Nephron (organoid): Measurements from ENCODE around the gene KANK4.
A peak's percentile ranks its signal among the peaks of the same experiment; 100 is the strongest.

Experiments
- H3K27ac Mint-ChIP-seq, 3 experiments: 2 replicates each; pipeline ENCODE4 v1.8.0; 2020; ENCODE audit warnings: mixed read lengths in 3 of 3, mild to moderate bottlenecking in 2 of 3, moderate library complexity in 1 of 3
- H3K27me3 Mint-ChIP-seq: 2 replicates; pipeline ENCODE4 v1.8.0; 2021; ENCODE audit warnings: low read depth, mild to moderate bottlenecking, moderate library complexity, mixed read lengths
- H3K36me3 Mint-ChIP-seq: 2 replicates; pipeline ENCODE4 v1.8.0; 2020; ENCODE audit warnings: low read depth, mixed read lengths
- H3K4me1 Mint-ChIP-seq: 2 replicates; pipeline ENCODE4 v1.8.0; 2020; ENCODE audit warnings: mixed read lengths
- H3K4me3 Mint-ChIP-seq, 3 experiments: 2 replicates each; pipeline ENCODE4 v1.8.0; 2020; ENCODE audit warnings: mild to moderate bottlenecking in 3 of 3, mixed read lengths in 3 of 3, moderate library complexity in 2 of 3
- H3K9me3 Mint-ChIP-seq: 2 replicates; pipeline ENCODE4 v1.8.0; 2020; ENCODE audit warnings: mixed read lengths
- TF ChIP-seq, protein P1 (sequence below), 3 experiments: fragments of 200-600 bp; sonication (generic); IDR thresholded peaks; one replicate each; pipeline ENCODE4 v1.5.0; 2021; ENCODE audit warnings: antibody characterized with exemption in 3 of 3; ENCODE audit not compliant: unreplicated experiment in 3 of 3

Gene KANK4

DNA sequence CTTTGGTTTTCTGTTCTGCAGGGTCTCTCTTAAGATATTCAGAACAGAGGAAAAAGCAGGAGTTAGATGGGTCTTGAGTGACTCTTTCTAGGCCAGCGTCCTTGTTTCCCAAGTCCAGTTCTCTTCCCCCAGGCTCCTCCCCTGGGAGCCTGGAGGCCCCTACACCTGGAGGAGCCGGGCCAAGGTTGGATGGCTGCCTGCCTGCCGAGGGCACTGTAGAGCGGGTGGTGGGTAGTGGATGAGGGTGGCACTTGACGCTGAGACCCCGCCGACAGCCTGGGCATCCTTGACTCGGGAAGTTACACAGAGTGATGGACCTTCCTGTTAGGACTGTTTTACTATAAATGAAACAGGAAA, 17.4 kb upstream of the KANK4 start:
- Mint-ChIP-seq H3K36me3 (no peaks in the 10 kb centered on the region), H3K4me3 (no peak overlapping the region), H3K9me3 (peaks cover 5% of the 10 kb centered on the region), H3K4me1 (peaks cover 52% of the 10 kb centered on the region), H3K27ac (peak overlapping the region; percentile 93 to 98 (median 98)), H3K27me3 (peaks cover 6% of the 10 kb centered on the region)
- TF ChIP-seq, protein P1, sequence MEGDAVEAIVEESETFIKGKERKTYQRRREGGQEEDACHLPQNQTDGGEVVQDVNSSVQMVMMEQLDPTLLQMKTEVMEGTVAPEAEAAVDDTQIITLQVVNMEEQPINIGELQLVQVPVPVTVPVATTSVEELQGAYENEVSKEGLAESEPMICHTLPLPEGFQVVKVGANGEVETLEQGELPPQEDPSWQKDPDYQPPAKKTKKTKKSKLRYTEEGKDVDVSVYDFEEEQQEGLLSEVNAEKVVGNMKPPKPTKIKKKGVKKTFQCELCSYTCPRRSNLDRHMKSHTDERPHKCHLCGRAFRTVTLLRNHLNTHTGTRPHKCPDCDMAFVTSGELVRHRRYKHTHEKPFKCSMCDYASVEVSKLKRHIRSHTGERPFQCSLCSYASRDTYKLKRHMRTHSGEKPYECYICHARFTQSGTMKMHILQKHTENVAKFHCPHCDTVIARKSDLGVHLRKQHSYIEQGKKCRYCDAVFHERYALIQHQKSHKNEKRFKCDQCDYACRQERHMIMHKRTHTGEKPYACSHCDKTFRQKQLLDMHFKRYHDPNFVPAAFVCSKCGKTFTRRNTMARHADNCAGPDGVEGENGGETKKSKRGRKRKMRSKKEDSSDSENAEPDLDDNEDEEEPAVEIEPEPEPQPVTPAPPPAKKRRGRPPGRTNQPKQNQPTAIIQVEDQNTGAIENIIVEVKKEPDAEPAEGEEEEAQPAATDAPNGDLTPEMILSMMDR (IDR thresholded peaks at IDR 0.05; ENCODE audit: unreplicated experiment in 3 of 3), result no peak

DNA sequence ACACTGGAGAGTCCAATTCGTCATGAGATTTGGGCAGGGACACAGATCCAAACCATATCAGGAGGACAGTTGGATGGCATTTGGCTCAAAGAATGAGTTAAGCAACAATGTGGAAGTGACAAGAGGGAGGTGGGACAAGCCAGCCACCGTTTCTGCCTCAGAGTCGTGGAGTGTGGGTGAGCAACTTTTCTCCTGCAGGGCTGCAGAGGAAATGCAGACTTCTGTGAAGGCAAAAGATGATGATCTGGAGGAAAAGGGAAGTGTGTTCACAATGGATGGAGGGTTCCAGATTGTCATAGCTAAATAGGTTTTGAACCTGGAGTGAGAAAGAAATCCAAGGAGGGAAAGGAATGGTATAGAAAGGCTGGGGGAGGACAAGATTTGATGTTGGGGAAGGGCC, 16.4 kb upstream of the KANK4 start:
- H3K36me3 Mint-ChIP-seq, result no peaks in the 10 kb centered on the region
- H3K27me3 Mint-ChIP-seq, result peaks cover 4% of the 10 kb centered on the region
- H3K27ac Mint-ChIP-seq, result peak overlapping the region; percentile 51 to 98 (median 72)
- peaks cover 5% of the 10 kb centered on the region for H3K9me3 Mint-ChIP-seq
- TF ChIP-seq, protein P1 (IDR thresholded peaks at IDR 0.05; ENCODE audit: unreplicated experiment in 3 of 3), result no peak
- H3K4me1 Mint-ChIP-seq, result peaks cover 45% of the 10 kb centered on the region
- H3K4me3 Mint-ChIP-seq, result no peak overlapping the region

DNA sequence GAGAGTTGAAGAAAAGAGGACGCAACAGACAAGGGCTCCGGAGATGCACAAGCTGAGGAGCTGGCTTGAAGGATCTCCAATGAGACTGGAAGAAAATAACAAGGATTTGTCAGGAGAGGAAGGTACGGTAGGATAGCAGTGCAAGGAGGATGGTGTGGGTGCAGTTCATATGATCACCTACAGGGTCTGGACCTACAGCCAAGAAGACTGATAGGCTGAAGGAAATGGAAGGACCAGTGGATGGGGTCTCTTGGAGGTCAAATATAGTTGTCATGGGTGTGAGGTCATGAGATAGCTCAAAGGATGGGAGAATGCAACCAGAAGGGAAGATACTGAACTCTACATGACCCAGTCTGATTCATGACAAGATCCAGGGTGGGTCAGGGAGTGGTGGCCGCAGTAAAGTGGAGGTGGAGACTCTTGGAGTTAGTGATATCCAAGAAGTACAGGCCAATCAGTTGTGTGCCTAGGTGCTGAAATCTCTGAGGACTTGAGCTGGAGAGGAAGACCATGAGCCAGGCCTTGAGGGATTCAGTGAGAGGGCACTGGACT, 15.3 kb upstream of the KANK4 start:
- Mint-ChIP-seq H3K4me1 (peaks cover 50% of the 10 kb centered on the region), H3K36me3 (no peaks in the 10 kb centered on the region), H3K9me3 (peaks cover 5% of the 10 kb centered on the region), H3K27ac (peak overlapping the region in 2 of 3 experiments; percentile 19 to 29), H3K4me3 (no peak overlapping the region), H3K27me3 (peaks cover 4% of the 10 kb centered on the region)
- TF ChIP-seq, protein P1 (IDR thresholded peaks at IDR 0.05; ENCODE audit: unreplicated experiment in 3 of 3), result no peak

DNA sequence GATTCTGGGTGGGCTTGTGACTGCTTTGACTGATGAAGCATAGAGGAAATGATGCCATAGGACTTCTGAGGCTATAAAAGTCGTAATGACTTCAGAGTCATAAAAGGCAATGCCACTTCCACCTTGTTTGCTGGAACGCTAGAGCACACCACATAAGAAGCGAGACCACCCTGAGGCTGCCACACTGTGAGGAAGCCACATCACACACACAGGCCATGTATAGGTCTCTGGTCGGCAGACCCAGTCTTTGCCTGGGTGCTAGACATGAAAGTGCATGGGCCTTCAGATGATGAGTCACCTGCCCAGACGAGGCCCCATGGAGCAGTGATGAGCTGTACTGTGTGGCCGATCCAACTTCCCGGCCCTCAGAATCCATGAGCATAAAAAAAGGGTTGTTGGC, 14.2 kb upstream of the KANK4 start:
- Mint-ChIP-seq H3K9me3 (peaks cover 5% of the 10 kb centered on the region), H3K4me3 (no peak overlapping the region), H3K36me3 (no peaks in the 10 kb centered on the region), H3K27me3 (peaks cover 4% of the 10 kb centered on the region), H3K27ac (peak overlapping the region in 1 of 3 experiments; percentile 37), H3K4me1 (peaks cover 41% of the 10 kb centered on the region)
- TF ChIP-seq, protein P1 (IDR thresholded peaks at IDR 0.05; ENCODE audit: unreplicated experiment in 3 of 3), result no peak

DNA sequence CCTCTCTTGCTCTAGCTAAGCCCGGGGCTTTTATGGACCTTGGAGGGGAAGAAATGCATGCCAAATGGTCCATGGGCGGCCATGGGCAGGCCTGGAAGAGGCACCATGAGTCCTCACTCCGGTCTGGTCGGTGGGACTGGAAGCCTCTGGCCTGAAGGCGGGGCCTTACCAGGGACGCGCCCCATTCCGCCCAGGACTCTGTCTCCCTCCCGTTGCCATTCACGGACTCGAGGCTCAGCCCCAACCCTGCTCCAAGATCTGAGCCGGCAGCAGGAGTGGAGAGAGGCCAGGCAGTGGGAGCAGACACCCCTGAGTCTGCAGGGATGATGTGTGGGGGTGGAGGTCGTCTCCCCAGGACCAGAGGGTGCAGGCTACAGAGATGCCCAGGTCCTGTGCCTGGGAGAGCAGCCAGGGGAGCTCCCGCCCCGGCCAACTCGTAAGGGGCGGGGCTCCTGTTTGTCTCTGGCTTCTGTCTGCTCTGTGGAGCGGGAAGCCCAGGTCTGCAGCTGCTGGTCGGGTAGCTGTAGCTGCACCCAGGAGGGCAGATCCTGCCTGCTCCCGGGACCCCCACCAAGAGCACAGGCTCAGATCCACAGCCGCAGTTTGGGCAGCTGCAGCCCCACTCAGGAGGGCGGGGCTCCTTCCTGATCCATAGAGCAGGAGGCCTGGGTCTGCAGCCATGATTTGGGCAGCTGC, 8.3 kb upstream of the KANK4 start:
- TF ChIP-seq, protein P1 (IDR thresholded peaks at IDR 0.05; ENCODE audit: unreplicated experiment in 3 of 3), result no peak
- H3K4me3 Mint-ChIP-seq, result no peak overlapping the region
- H3K27ac Mint-ChIP-seq, result peak overlapping the region in 2 of 3 experiments; percentile 40 to 70
- H3K27me3 Mint-ChIP-seq, result peaks cover 10% of the 10 kb centered on the region
- no peaks in the 10 kb centered on the region for H3K9me3 Mint-ChIP-seq
- H3K36me3 Mint-ChIP-seq, result no peaks in the 10 kb centered on the region
- H3K4me1 Mint-ChIP-seq, result peaks cover 27% of the 10 kb centered on the region

DNA sequence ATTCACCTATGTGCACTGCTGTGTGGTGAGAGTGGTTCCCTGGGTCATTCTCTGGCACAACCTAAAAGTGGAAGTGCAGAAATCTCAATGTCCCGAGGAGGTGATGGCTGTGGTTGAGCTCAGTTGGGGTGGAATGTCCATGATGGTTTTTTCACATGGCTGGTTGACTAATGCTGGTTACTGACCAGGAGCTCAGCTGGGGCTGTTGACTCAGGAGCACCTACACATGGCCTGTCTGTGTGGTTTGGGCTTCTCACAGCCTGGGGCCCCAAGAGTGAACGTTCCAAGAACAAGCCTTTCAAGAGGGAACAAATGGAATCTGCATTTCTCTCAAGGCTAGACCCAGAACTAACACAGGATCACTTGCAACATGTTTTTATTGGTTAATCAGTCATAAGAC, 6.4 kb upstream of the KANK4 start:
- Mint-ChIP-seq H3K36me3 (no peaks in the 10 kb centered on the region), H3K4me3 (no peak overlapping the region), H3K4me1 (peaks cover 41% of the 10 kb centered on the region), H3K27me3 (peaks cover 25% of the 10 kb centered on the region), H3K9me3 (no peaks in the 10 kb centered on the region), H3K27ac (peak overlapping the region in 1 of 3 experiments; percentile 71)
- TF ChIP-seq, protein P1 (IDR thresholded peaks at IDR 0.05; ENCODE audit: unreplicated experiment in 3 of 3), result no peak
